ENCODE data around the gene IST1.
"Not testable (repeated sequence)": the region's sequence is repeated elsewhere in the genome, so short reads cannot be mapped to it uniquely, and the experiment has no call there.

Gene IST1

DNA sequence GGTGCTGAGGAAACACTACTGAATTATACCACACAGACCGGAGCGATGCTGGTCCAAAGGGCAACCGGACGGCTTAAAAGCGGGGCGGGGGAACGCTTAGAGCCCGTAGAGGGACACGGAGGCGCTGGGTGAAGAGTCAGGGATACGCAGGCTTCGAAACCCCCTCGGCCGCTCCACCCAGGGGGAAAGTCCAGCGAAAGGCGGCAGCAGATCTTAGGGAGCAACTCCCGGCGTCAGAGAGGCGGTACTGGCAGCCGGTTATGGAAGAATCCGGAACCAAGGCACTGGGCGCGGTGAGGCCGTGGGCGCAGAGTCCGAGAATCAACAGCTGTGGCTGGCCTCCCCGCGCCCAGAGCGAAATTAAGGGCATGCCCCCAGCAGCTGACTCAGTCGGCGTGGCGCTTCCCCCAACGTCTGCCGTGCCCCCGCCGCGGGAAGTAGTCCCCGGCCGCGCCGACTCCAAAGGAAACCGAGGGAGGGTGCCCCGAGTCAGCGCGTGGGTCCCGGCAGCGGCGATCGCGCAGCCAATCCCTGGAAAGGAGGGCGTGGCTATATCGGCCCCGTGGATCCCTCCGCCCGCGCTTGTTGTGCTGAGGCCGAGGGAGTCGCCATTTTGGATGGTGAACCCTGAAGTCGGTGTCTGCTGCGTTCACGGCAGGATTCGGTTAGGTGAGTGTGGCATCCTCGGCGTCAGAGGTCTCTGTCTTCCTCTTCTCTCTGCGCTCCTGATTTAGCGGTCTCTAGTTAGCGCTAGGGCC lies at the start of gene IST1:
TSS of gene IST1 (plus strand) at position 611 of the 758 bp plus-strand sequence. CDS start 20,110 bp downstream, outside the sequence.
- peak; percentile 97 to 98 for DNase-seq (ENCODE audit: low read depth in 2 of 2)

DNA sequence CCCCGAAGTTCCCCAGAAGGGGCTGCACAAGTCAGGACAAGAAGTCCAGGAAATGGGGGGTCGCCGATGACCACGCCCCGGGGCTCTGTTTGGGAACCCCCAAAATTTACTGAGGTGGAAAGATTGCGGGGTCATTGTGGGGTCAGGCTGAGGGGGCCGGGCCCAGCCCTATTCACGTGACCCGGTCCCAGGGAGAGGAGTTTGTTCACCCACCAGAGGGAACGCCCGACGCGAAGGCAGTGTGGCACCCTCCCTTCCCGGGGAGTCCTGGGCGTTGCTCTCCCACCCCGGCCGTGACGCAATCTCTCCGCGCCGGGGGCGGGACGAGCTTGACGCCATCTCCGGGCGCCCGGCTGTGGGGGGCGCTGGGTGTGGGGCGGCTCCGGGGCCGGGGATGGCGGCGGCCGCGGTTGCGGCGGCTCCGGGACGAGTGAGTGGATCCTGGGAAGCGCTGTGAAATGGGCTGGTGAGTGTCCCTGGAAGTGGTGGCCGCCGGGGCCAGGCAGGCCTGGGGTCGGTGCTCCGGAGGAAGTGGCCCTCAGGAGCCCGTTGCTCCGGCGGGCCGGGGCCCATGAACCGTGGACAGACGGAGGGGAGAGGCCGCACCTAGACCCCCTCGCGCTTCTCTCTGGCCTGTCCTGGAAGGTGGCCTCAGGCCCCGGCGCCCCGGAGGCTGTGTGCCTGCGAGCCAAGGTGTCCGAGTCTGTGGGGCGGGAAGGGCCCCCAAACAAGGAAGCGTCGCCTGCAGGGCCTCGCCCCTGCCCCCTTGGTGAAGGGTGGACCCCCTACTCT lies 49.5 kb upstream of the IST1 start, which contains the start of gene ATXN1L:
TSS of gene ATXN1L (plus strand) at position 338 of the 792 bp plus-strand sequence. CDS start 3,765 bp downstream, outside the sequence.
- peak; percentile 85 to 91 for DNase-seq (ENCODE audit: low read depth in 2 of 2)

DNA sequence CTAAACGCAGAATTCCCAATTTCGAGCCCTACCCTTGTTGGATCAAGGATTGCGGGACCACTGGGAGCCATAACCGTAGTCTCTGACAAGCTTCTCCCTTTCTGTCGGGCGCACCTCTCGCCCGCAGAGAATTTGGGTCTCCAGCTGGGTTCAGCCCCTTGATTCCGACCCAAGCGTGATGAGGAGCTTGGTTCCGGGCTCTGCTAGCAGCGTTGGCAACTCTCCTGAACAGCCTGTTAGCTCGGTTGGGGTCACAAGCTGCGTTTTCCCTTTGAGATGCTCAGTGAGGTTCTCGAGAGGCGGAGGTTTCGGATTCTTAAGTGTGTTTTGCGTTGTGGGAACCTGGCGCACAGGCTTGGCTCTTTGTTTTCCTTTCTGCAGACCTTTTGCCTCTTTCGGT lies 48.9 kb upstream of the IST1 start:
- no peak for DNase-seq (ENCODE audit: low read depth in 2 of 2)

DNA sequence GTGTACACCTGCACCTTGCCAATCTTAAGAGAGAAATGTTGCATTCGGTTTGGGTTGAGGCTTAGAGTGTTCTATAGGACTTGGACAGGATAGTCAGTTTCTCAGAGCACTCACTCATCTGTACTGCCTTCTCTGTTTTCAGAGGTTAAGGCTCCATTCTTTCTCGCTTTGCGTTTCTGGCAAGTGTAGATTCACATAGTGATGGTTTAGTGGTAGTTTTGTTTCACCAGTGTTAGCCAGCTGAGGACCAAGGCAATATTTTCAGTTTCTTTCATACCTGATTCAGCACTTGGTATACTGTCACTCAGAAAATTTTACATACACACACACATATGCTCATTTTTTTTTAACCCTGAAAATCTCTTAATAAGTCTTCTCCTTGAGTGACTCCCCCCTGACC lies 48.2 kb upstream of the IST1 start:
- no peak for DNase-seq (ENCODE audit: low read depth in 2 of 2)

- no peak for DNase-seq (ENCODE audit: low read depth in 2 of 2)
Measured at GRCh38 chr16:71848622-71849021, 46.7 kb upstream of the IST1 start.

- no peak for DNase-seq (ENCODE audit: low read depth in 2 of 2)
Measured at GRCh38 chr16:71851746-71852145, 43.6 kb upstream of the IST1 start.

GRCh38 chr16:71852158-71852557 lies 43.2 kb upstream of the IST1 start:
- DNase-seq (ENCODE audit: low read depth in 2 of 2) = no peak

GRCh38 chr16:71852561-71852960 lies 42.8 kb upstream of the IST1 start:
- DNase-seq (ENCODE audit: low read depth in 2 of 2) = no peak

GRCh38 chr16:71853413-71853812 lies 41.9 kb upstream of the IST1 start:
- DNase-seq (ENCODE audit: low read depth in 2 of 2) = no peak

GRCh38 chr16:71854369-71854948 lies 40.9 kb upstream of the IST1 start:
- DNase-seq (ENCODE audit: low read depth in 2 of 2) = no peak

GRCh38 chr16:71855937-71856662 lies 39.2 kb upstream of the IST1 start:
- no peak for DNase-seq (ENCODE audit: low read depth in 2 of 2)

- no peak for DNase-seq (ENCODE audit: low read depth in 2 of 2)
Measured at GRCh38 chr16:71859762-71860521, 35.4 kb upstream of the IST1 start.

- DNase-seq (ENCODE audit: low read depth in 2 of 2) = no peak
Measured at GRCh38 chr16:71863995-71864394, 31.3 kb upstream of the IST1 start.

GRCh38 chr16:71865173-71865863 lies 30.0 kb upstream of the IST1 start:
- DNase-seq (ENCODE audit: low read depth in 2 of 2) = no peak

- DNase-seq (ENCODE audit: low read depth in 2 of 2) = not testable (repeated sequence)
Measured at GRCh38 chr16:71867175-71867574, 28.2 kb upstream of the IST1 start.

DNA sequence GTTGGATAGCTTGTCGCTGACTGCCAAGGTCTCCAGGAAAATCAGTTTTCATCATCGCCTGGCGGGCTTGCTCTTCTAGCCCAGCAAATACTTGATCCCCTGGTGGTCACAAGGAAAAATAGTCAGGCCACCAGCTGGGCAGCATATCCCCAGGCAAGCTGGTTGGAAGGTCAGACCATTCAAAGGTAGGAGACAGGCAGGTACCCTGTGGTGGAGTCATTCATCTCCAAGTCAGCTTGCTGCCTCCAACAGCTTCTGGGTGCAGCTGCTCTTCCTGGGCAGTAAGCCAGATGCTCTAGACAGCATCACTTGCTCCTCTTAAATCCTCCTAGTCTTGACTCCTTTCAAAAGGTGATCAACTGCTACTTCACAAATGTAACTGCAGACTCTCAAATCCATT lies 27.4 kb upstream of the IST1 start:
- no peak for DNase-seq (ENCODE audit: low read depth in 2 of 2)

DNA sequence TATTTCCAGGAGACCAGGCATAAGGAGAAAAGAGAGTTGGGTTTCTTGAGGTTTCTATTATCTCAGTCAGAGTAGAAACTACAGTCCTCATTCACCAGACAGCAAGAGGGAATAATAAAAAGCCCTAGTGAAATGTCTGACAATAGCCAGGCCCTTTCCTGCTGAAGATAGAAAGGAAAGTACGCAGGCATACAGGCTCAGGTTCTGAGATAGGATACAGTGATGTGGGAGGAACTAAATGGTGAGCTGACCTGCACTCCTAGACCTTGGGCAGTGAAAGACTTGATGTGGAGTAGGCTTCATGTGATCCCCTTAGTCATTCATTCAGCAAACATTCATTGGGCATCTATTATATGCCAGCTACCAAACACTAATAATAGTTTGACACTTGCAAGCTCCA lies 26.2 kb upstream of the IST1 start:
- DNase-seq (ENCODE audit: low read depth in 2 of 2) = no peak

DNA sequence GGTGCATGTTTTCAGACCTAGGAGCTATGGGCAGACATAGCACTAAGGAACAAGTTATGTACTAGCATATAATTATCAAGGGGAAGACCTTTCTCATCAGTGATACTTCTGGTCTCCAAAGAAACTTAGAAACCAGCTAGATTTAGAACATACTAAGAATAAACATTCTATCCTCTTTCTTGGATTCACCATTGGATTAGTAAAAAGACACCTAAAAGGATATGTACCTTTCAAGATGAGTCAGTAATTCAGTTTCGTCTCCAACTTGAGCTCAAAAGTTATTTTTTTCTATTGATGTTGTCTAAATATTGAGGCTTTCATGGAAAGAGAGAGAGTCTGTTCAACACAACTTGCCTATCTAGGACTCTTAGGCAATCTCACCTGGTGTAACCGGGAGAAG lies 24.5 kb upstream of the IST1 start:
- DNase-seq (ENCODE audit: low read depth in 2 of 2) = no peak

DNA sequence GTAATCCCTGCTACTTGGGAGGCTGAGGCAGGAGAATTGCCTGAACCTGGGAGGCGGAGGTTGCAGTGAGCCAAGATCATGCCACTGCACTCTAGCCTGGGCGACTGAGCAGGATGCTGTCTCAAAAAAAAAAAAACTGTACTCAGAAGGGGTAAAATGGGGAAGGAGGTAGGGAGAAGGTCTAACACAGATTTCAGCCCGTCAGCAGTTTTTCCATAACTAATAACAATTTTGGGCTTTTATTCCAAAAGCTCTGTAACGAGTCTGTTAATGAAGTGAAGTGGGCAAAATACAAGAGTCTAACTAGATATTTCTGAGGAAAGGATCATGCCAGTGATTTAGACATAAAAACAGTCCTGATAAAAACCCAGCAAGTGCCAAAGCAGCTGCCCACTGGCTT lies 22.1 kb upstream of the IST1 start:
- DNase-seq (ENCODE audit: low read depth in 2 of 2) = no peak

GRCh38 chr16:71878911-71879310 lies 16.4 kb upstream of the IST1 start:
- DNase-seq (ENCODE audit: low read depth in 2 of 2) = no peak

GRCh38 chr16:71880176-71880575 lies 15.2 kb upstream of the IST1 start:
- DNase-seq (ENCODE audit: low read depth in 2 of 2) = no peak
